ENCODE results near the gene OR10H4.

Gene OR10H4

DNA sequence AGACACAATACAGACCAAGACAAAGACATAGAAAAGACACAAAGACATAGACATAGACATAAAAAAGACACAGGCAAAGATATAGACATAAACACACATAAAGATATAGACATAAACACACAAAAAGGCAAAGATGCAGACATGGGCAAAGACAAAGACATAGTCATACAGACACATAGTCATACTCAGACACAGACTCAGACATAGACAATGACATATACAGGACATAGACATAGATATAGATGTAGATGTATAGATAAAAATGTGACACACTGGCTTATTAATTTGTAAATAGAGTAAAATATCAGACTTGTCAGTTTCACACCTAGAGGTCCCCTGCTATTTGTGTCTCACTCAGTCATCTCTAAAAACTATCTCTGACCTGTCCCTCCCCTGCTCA is 42.8 kb downstream of the OR10H4 start:
- Histone ChIP-seq H3K4me3 (no peak overlapping the region), H3K9me3 (replicated peaks in 1 of 11) (peaks cover 16 to 51% (median 26%) of the 10 kb centered on the region in 11 experiments), H3K36me3 (no peaks in the 10 kb centered on the region), H3K4me2 (no peak overlapping the region), H3K4me1 (peaks cover 0 to 33% (median 7%) of the 10 kb centered on the region in 10 experiments; a peak in 11 of 20 replicates), H3K9ac (no peak overlapping the region), H3K27ac (no peak overlapping the region), H3K27me3 (no peaks in the 10 kb centered on the region), H4K20me1 (no peaks in the 10 kb centered on the region)
- no peak for TF ChIP-seq Cebpa-rat (IDR thresholded peaks at IDR 0.05)

- no peaks in the 10 kb centered on the region for H4K20me1 ChIP-seq
- H3K4me1 ChIP-seq, result peaks cover 0 to 29% (median 7%) of the 10 kb centered on the region in 10 experiments; a peak in 11 of 20 replicates
- no peak overlapping the region for H3K9ac ChIP-seq
- no peaks in the 10 kb centered on the region for H3K27me3 ChIP-seq
- H3K27ac ChIP-seq, result no peak overlapping the region
- no peak overlapping the region for H3K4me3 ChIP-seq
- no peaks in the 10 kb centered on the region for H3K36me3 ChIP-seq
- TF ChIP-seq Cebpa-rat (IDR thresholded peaks at IDR 0.05), result no peak
- H3K4me2 ChIP-seq, result no peak overlapping the region
- H3K9me3 ChIP-seq (replicated peaks in 1 of 11), result peaks cover 19 to 54% (median 30%) of the 10 kb centered on the region in 11 experiments
Measured at GRCh38 chr19:15992014-15992413, 43.2 kb downstream of the OR10H4 start.

DNA sequence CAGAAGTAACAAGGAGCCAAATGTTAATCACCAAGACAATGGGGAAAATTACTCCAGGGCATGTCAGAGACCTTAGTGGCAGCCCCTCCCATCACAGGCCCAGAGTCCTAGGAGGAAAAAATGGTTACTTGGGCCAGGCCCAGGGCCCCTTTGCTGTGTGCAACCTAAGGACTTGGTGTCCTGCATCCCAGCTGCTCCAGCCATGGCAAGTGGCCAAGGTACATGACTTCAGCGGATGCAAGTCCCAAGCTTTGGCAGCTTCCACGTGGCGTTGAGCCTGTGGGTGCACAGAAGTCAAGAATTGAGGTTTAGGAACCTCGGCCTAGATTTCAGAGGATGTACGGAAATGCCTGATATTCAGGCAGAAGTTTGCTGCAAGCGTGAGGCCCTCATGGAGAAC is 46.7 kb downstream of the OR10H4 start:
- Histone ChIP-seq H3K36me3 (no peaks in the 10 kb centered on the region), H3K9ac (no peak overlapping the region), H3K4me1 (peaks cover 0 to 8% (median 3%) of the 10 kb centered on the region in 10 experiments; a peak in 13 of 20 replicates), H3K27me3 (no peaks in the 10 kb centered on the region), H3K27ac (no peak overlapping the region), H3K4me3 (no peak overlapping the region), H3K9me3 (replicated peaks in 1 of 11) (peaks cover 21 to 52% (median 33%) of the 10 kb centered on the region in 11 experiments), H3K4me2 (no peak overlapping the region), H4K20me1 (no peaks in the 10 kb centered on the region)
- no peak for TF ChIP-seq Cebpa-rat (IDR thresholded peaks at IDR 0.05)

DNA sequence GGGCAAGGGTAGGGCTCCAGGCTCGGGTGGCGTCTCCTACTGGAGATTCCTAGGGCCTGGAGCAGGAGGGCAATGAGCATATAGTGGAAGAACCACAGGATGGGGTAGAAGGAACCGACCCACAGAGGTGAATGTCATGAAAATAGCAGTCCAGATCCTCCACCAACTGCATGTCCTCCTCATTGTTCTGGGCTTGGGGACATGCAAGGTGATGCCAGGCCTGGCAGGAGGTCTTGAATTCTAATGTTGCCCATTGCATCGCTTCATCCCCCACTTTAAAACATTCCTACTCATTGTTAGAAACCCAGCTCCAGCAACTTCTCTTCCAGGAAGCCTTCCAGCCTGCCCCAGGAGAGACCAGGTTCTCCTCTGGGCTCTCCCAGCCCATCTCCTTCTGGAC is 49.4 kb downstream of the OR10H4 start:
- H3K9ac ChIP-seq, result no peak overlapping the region

More for the DNA sequence above, 49.4 kb downstream of the OR10H4 start:
- Histone ChIP-seq H3K9me3 (replicated peaks in 1 of 11) (peaks cover 18 to 35% (median 29%) of the 10 kb centered on the region in 11 experiments), H4K20me1 (no peaks in the 10 kb centered on the region), H3K27me3 (no peaks in the 10 kb centered on the region), H3K4me1 (peaks cover 20 to 34% (median 29%) of the 10 kb centered on the region in 10 experiments), H3K4me3 (no peak overlapping the region), H3K36me3 (no peaks in the 10 kb centered on the region), H3K27ac (no peak overlapping the region), H3K4me2 (no peak overlapping the region)
- TF ChIP-seq Cebpa-rat (IDR thresholded peaks at IDR 0.05), result no peak

Measured in BLaER1 treated with 17β-estradiol and CSF1 and Interleukin-3, amounts not matched to agents 10 nM and 100 nM (cell line).